RWPE1 (cell line): ENCODE data around the gene LPAR3.

Source experiments
- CTCF ChIA-PET: fragments of 350-600 bp; sonication (Branson Sonifier 250); formaldehyde crosslinking; extraction: SDS; loops from one replicate; lab custom pipeline; 2021; lab: Yijun Ruan, JAX
- POLR2A ChIA-PET: fragments of 400-600 bp; formaldehyde crosslinking; extraction: SDS; loops from one replicate; lab custom pipeline; 2020; ENCODE audit warnings: antibody characterized with exemption; ENCODE audit not compliant: low non-redundant PET; lab: Yijun Ruan, JAX
- DNase-seq: peaks from one replicate; pipeline ENCODE4 v3.0.0; 2012; ENCODE audit warnings: low spot score
- H3K27ac ChIP-seq: fragments of 450-650 bp; 2 replicates; pipeline ENCODE4 v1.5.1; 2017
- TF ChIP-seq, protein P1 (sequence below): fragments of 450-650 bp; conservative IDR thresholded peaks from 2 replicates; pipeline ENCODE4 v1.5.1; 2017; ENCODE audit warnings: low read depth, mild to moderate bottlenecking

Gene LPAR3

GRCh38 chr1:84892705-84893618 is at the start of gene LPAR3:
LPAR3 (minus strand) TSS chr1:84893206; CDS start chr1:84866120, 27,086 bp downstream.
- DNase-seq: peak; percentile 39
- ChIA-PET CTCF (interaction anchor here (0.6 kb wide), 2 partner anchors 74 to 145 kb away, joined by 3 to 4 read pairs; no protein-coding TSS in a partner anchor), POLR2A (interaction anchor here (1.0 kb wide), 1 partner anchor 50 kb away, joined by 3 read pairs; no protein-coding TSS in a partner anchor)
- peak within 1 kb of the TSS; percentile 76 for H3K27ac ChIP-seq
- TF ChIP-seq, protein P1, sequence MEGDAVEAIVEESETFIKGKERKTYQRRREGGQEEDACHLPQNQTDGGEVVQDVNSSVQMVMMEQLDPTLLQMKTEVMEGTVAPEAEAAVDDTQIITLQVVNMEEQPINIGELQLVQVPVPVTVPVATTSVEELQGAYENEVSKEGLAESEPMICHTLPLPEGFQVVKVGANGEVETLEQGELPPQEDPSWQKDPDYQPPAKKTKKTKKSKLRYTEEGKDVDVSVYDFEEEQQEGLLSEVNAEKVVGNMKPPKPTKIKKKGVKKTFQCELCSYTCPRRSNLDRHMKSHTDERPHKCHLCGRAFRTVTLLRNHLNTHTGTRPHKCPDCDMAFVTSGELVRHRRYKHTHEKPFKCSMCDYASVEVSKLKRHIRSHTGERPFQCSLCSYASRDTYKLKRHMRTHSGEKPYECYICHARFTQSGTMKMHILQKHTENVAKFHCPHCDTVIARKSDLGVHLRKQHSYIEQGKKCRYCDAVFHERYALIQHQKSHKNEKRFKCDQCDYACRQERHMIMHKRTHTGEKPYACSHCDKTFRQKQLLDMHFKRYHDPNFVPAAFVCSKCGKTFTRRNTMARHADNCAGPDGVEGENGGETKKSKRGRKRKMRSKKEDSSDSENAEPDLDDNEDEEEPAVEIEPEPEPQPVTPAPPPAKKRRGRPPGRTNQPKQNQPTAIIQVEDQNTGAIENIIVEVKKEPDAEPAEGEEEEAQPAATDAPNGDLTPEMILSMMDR: no peak

- H3K27ac ChIP-seq: no peak overlapping the region
- no peak for DNase-seq
- CTCF ChIA-PET: no interaction called here
- TF ChIP-seq, protein P1: no peak
- POLR2A ChIA-PET: no interaction called here
Measured at GRCh38 chr1:84941843-84942242, 48.8 kb upstream of the LPAR3 start.

GRCh38 chr1:84940481-84940880 is 47.5 kb upstream of the LPAR3 start:
- ChIA-PET POLR2A (no interaction called here), CTCF (no interaction called here)
- TF ChIP-seq, protein P1: no peak
- H3K27ac ChIP-seq: no peak overlapping the region
- DNase-seq: no peak

DNA sequence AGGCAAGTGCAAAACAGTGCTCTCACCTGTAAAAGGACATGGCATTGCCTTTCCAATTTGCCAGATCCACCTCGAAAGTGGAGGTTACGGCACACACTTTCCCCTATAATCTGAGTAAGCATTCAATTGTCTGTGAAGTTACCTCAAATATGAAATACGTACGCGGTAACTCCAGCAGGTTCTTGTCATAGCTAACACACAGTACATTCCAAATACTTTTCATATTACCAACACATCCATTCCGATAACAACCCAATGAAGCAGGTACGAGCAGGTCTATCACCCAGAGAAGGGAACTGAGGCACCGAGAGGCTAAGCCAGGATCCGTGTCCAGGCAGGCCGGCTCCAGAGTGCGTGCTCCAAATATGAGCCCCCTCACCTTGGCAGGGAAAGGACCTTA is 46.8 kb upstream of the LPAR3 start:
- ChIA-PET CTCF (no interaction called here), POLR2A (no interaction called here)
- DNase-seq: no peak
- TF ChIP-seq, protein P1: no peak
- H3K27ac ChIP-seq: no peak overlapping the region

GRCh38 chr1:84939151-84939550 is 46.1 kb upstream of the LPAR3 start:
- no peak for DNase-seq
- no peak overlapping the region for H3K27ac ChIP-seq
- TF ChIP-seq, protein P1: no peak
- ChIA-PET CTCF (no interaction called here), POLR2A (no interaction called here)

GRCh38 chr1:84936116-84936810 is 43.3 kb upstream of the LPAR3 start:
- TF ChIP-seq, protein P1: peak; percentile 94
- CTCF ChIA-PET: interaction anchor here (0.5 to 2.5 kb wide), 15 partner anchors 9 to 1088 kb away, joined by 3 to 23 read pairs (median 3); no protein-coding TSS in a partner anchor
- DNase-seq: peak; percentile 64
- no peak overlapping the region for H3K27ac ChIP-seq
- POLR2A ChIA-PET: no interaction called here
